CD14-positive monocyte (primary cell): ENCODE results near the gene CDH6. TPM values are rescaled to one million over a fixed set of nuclear protein-coding genes. Genes with fewer than 3 reads are reported as not detected.

Experiments
- DNase-seq, 3 donors: peaks; one replicate each; pipeline ENCODE4 v3.0.0-alpha.2; 2011 to 2022
- H2AFZ ChIP-seq: 2 replicates; pipeline ENCODE4 v1.6.0; 2012; ENCODE audit warnings: mild to moderate bottlenecking, low read depth, low read length, inconsistent platforms; ENCODE audit not compliant: insufficient read depth, poor library complexity, severe bottlenecking
- H3K27ac ChIP-seq, 2 donors: 1 replicate in 1 of 2; 2 replicates in 1 of 2; pipeline ENCODE4 v1.5.1; 2012 to 2013; ENCODE audit warnings: low read length in 2 of 2, control low read depth in 1 of 2, inconsistent platforms in 1 of 2, low read depth in 1 of 2, mild to moderate bottlenecking in 1 of 2
- H3K27me3 ChIP-seq, 2 donors: one replicate each; pipeline versions ENCODE4 v1.6.0 to v1.6.1; 2011 to 2013; ENCODE audit warnings: low read length in 2 of 2; ENCODE audit not compliant: control insufficient read depth in 2 of 2, insufficient read depth in 2 of 2
- H3K36me3 ChIP-seq, 2 donors: replicated peaks in 1 of 2; 1 replicate in 1 of 2; 2 replicates in 1 of 2; pipeline versions ENCODE4 v1.5.1 to v1.6.1; 2012 to 2013; ENCODE audit warnings: low read length in 2 of 2, control low read depth in 1 of 2, inconsistent platforms in 1 of 2, mild to moderate bottlenecking in 1 of 2; ENCODE audit not compliant: insufficient read depth in 2 of 2, control insufficient read depth in 1 of 2
- H3K4me1 ChIP-seq, 2 donors: 1 replicate in 1 of 2; 2 replicates in 1 of 2; pipeline versions ENCODE4 v1.5.1 to v1.6.1; 2012 to 2013; ENCODE audit warnings: low read length in 2 of 2, control low read depth in 1 of 2, inconsistent platforms in 1 of 2, mild to moderate bottlenecking in 1 of 2, moderate library complexity in 1 of 2; ENCODE audit not compliant: insufficient read depth in 2 of 2, control insufficient read depth in 1 of 2
- H3K4me2 ChIP-seq: replicated peaks from 2 replicates; pipeline ENCODE3; 2012; ENCODE audit warnings: low read length, moderate library complexity, mild to moderate bottlenecking; ENCODE audit not compliant: poor library complexity, severe bottlenecking; ENCODE audit errors: extremely low read depth
- H3K4me3 ChIP-seq, 3 experiments: fragments of 200-600 bp in 1 of 3; sonication (generic) in 1 of 3; replicated peaks in 1 of 3; 1 replicate in 2 of 3; 2 replicates in 1 of 3; pipeline ENCODE4 v1.5.1; 2011 to 2013; ENCODE audit warnings: low read length in 3 of 3, mild to moderate bottlenecking in 3 of 3, control low read depth in 2 of 3, low read depth in 2 of 3, inconsistent platforms in 1 of 3, moderate library complexity in 1 of 3
- H3K79me2 ChIP-seq: 2 replicates; pipeline ENCODE4 v1.6.0; 2012; ENCODE audit warnings: mild to moderate bottlenecking, control low read depth, inconsistent platforms, low read length, moderate library complexity; ENCODE audit not compliant: insufficient read depth
- H3K9ac ChIP-seq: 2 replicates; pipeline ENCODE4 v1.6.0; 2017; ENCODE audit warnings: low read length, mild to moderate bottlenecking; ENCODE audit not compliant: insufficient read depth, poor library complexity, severe bottlenecking
- H3K9me3 ChIP-seq, 2 donors: replicated peaks in 1 of 2; 1 replicate in 1 of 2; 2 replicates in 1 of 2; pipeline versions ENCODE4 v1.5.1 to v1.6.1; 2012 to 2013; ENCODE audit warnings: low read length in 2 of 2, control low read depth in 1 of 2; ENCODE audit not compliant: control insufficient read depth in 1 of 2, insufficient read depth in 1 of 2
- H4K20me1 ChIP-seq: 2 replicates; pipeline ENCODE4 v1.6.0; 2012; ENCODE audit warnings: mild to moderate bottlenecking, low read length, control low read depth, moderate library complexity; ENCODE audit not compliant: insufficient read depth
- H3K27ac Mint-ChIP-seq, 7 donors: one replicate each; pipeline ENCODE4 v1.8.0; 2020; ENCODE audit warnings: mild to moderate bottlenecking in 7 of 7, mixed read lengths in 7 of 7, moderate library complexity in 6 of 7, inconsistent platforms in 2 of 7
- H3K27me3 Mint-ChIP-seq, 3 donors: one replicate each; pipeline ENCODE4 v1.8.0; 2021 to 2022; ENCODE audit warnings: low read depth in 3 of 3, mild to moderate bottlenecking in 3 of 3, mixed read lengths in 3 of 3, moderate library complexity in 3 of 3, inconsistent platforms in 1 of 3
- H3K36me3 Mint-ChIP-seq, 2 donors: one replicate each; pipeline ENCODE4 v1.8.0; 2020; ENCODE audit warnings: mixed read lengths in 2 of 2, inconsistent platforms in 1 of 2, mild to moderate bottlenecking in 1 of 2
- H3K4me1 Mint-ChIP-seq: one replicate; pipeline ENCODE4 v1.8.0; 2020; ENCODE audit warnings: mild to moderate bottlenecking, mixed read lengths
- H3K4me3 Mint-ChIP-seq, 2 donors: one replicate each; pipeline ENCODE4 v1.8.0; 2020; ENCODE audit warnings: mild to moderate bottlenecking in 2 of 2, mixed read lengths in 2 of 2, moderate library complexity in 1 of 2
- H3K9me3 Mint-ChIP-seq, 7 donors: one replicate each; pipeline ENCODE4 v1.8.0; 2020 to 2022; ENCODE audit warnings: mixed read lengths in 7 of 7, mild to moderate bottlenecking in 6 of 7, moderate library complexity in 6 of 7, inconsistent platforms in 2 of 7
- CTCF ChIP-seq: fragments of 200-600 bp; IDR thresholded peaks from one replicate; pipeline ENCODE4 v1.8.0; 2022; ENCODE audit warnings: antibody characterized with exemption, mild to moderate bottlenecking
- WGBS: methylation state at CpG from one replicate; pipeline ENCODE4 v1.1.5; 2013; ENCODE audit warnings: missing lambda C conversion rate; ENCODE audit not compliant: insufficient coverage; 5-methylcytosine and 5-hydroxymethylcytosine counted together
- intact Hi-C, 2 donors: fragments of 100-400 bp; cut with micrococcal nuclease; formaldehyde crosslinking; loops; one replicate each; pipeline versions ENCODE4 v1.15.0 to v1.15.1; 2023
- polyA plus RNA-seq, 3 donors: library from polyadenylated mRNA; depleted of rRNA in 1 of 3; unstranded in 2 of 3; stranded (reverse) in 1 of 3; fragments of 300-500 nt in 2 of 3; fragments of >200 nt in 1 of 3; fragmentation: Illumina TruSeq in 2 of 3; gene quantifications; 1 replicate in 2 of 3; 2 replicates in 1 of 3; pipeline ENCODE4 v1.2.3, GENCODE V29; 2012 to 2021

CDH6 gene
- polyA plus RNA-seq, 3 donors = not detected

GRCh38 chr5:31211098-31211497 lies 17.6 kb downstream of the CDH6 start:
- H3K36me3 Mint-ChIP-seq = no peaks in the 10 kb centered on the region
- no peak overlapping the region for H2AFZ ChIP-seq
- H3K27ac Mint-ChIP-seq = no peak overlapping the region
- H3K9me3 Mint-ChIP-seq = peaks cover 0 to 7% (median 0%) of the 10 kb centered on the region in 7 donors
- H3K27me3 Mint-ChIP-seq = peaks cover 0 to 7% (median 6%) of the 10 kb centered on the region in 3 donors
- H3K27me3 ChIP-seq = no peaks in the 10 kb centered on the region
- no peak overlapping the region for H3K27ac ChIP-seq
- intact Hi-C loops = no loop called here
- H3K79me2 ChIP-seq = no peaks in the 10 kb centered on the region
- H3K4me3 ChIP-seq = no peak overlapping the region
- H3K4me3 Mint-ChIP-seq = no peak overlapping the region
- H3K9ac ChIP-seq = no peak overlapping the region
- DNase-seq = no peak
- H3K9me3 ChIP-seq = no peaks in the 10 kb centered on the region
- TF ChIP-seq CTCF = no peak
- no peaks in the 10 kb centered on the region for H3K4me1 ChIP-seq
- no peaks in the 10 kb centered on the region for H4K20me1 ChIP-seq
- H3K36me3 ChIP-seq = no peaks in the 10 kb centered on the region
- no peaks in the 10 kb centered on the region for H3K4me1 Mint-ChIP-seq
- no peak overlapping the region for H3K4me2 ChIP-seq

GRCh38 chr5:31213257-31213656 lies 19.8 kb downstream of the CDH6 start:
- H3K4me1 Mint-ChIP-seq = no peaks in the 10 kb centered on the region
- Histone ChIP-seq H2AFZ (no peak overlapping the region), H3K9me3 (no peaks in the 10 kb centered on the region), H3K27me3 (no peaks in the 10 kb centered on the region), H4K20me1 (no peaks in the 10 kb centered on the region), H3K79me2 (no peaks in the 10 kb centered on the region), H3K4me3 (no peak overlapping the region), H3K27ac (no peak overlapping the region), H3K9ac (no peak overlapping the region), H3K36me3 (no peaks in the 10 kb centered on the region), H3K4me2 (no peak overlapping the region), H3K4me1 (no peaks in the 10 kb centered on the region)
- intact Hi-C loops = no loop called here
- no peak overlapping the region for H3K4me3 Mint-ChIP-seq
- 92% methylated on average over 3 of the region's 4 CpGs for WGBS
- DNase-seq = no peak
- peaks cover 0 to 4% (median 0%) of the 10 kb centered on the region in 3 donors for H3K27me3 Mint-ChIP-seq
- no peak overlapping the region for H3K27ac Mint-ChIP-seq
- no peak for TF ChIP-seq CTCF
- H3K36me3 Mint-ChIP-seq = no peaks in the 10 kb centered on the region
- peaks cover 0 to 7% (median 0%) of the 10 kb centered on the region in 7 donors for H3K9me3 Mint-ChIP-seq
